Measurements from ENCODE around the gene E4F1.
"Not testable (repeated sequence)": the region's sequence is repeated elsewhere in the genome, so short reads cannot be mapped to it uniquely, and the experiment has no call there.

The E4F1 gene

GRCh38 chr16:2232094-2232990, 9.0 kb downstream of the E4F1 start:
- DNase-seq = no peak

- no peak for DNase-seq
Observed at GRCh38 chr16:2233046-2233775, 9.8 kb downstream of the E4F1 start.

GRCh38 chr16:2233872-2234812, 10.8 kb downstream of the E4F1 start:
- DNase-seq = no peak

- DNase-seq = no peak
Observed at GRCh38 chr16:2234813-2235170, 11.4 kb downstream of the E4F1 start.

GRCh38 chr16:2235234-2235651, 11.9 kb downstream of the E4F1 start:
- no peak for DNase-seq

- no peak for DNase-seq
Observed at GRCh38 chr16:2235695-2236336, 12.4 kb downstream of the E4F1 start.

- no peak for DNase-seq
Observed at GRCh38 chr16:2236337-2237101, 13.1 kb downstream of the E4F1 start, which contains the start of gene DNASE1L2. Gene DNASE1L2 (plus strand): TSS chr16:2236444. CDS start chr16:2236817, 373 bp downstream.

- no peak for DNase-seq
Observed at GRCh38 chr16:2237102-2237482, 13.7 kb downstream of the E4F1 start.

GRCh38 chr16:2237493-2238149, 14.2 kb downstream of the E4F1 start:
- no peak for DNase-seq

GRCh38 chr16:2238150-2238837, 14.9 kb downstream of the E4F1 start:
- DNase-seq = no peak

- DNase-seq = no peak
Observed at GRCh38 chr16:2238838-2239675, 15.7 kb downstream of the E4F1 start.

GRCh38 chr16:2240331-2240730, 16.9 kb downstream of the E4F1 start:
- not testable (repeated sequence) for DNase-seq

GRCh38 chr16:2242598-2242997, 19.2 kb downstream of the E4F1 start:
- DNase-seq = no peak

- DNase-seq = no peak
Observed at GRCh38 chr16:2243031-2243528, 19.7 kb downstream of the E4F1 start.

- DNase-seq = no peak
Observed at GRCh38 chr16:2243781-2244180, 20.4 kb downstream of the E4F1 start.

- no peak for DNase-seq
Observed at GRCh38 chr16:2244301-2244700, 20.9 kb downstream of the E4F1 start.

- no peak for DNase-seq
Observed at GRCh38 chr16:2244926-2245795, 21.8 kb downstream of the E4F1 start.

GRCh38 chr16:2246301-2246885, 23.0 kb downstream of the E4F1 start:
- DNase-seq = no peak
